Measurements from ENCODE around the gene IFNA8.
"Not testable (repeated sequence)": the region's sequence is repeated elsewhere in the genome, so short reads cannot be mapped to it uniquely, and the experiment has no call there.

The IFNA8 gene

GRCh38 chr9:21408817-21409216 is at the start of gene IFNA8:
Gene IFNA8, plus strand, starts transcription at chr9:21409117. Its CDS starts 60 bp downstream, at chr9:21409177.
- no peak for DNase-seq (ENCODE audit: low spot score)

DNA sequence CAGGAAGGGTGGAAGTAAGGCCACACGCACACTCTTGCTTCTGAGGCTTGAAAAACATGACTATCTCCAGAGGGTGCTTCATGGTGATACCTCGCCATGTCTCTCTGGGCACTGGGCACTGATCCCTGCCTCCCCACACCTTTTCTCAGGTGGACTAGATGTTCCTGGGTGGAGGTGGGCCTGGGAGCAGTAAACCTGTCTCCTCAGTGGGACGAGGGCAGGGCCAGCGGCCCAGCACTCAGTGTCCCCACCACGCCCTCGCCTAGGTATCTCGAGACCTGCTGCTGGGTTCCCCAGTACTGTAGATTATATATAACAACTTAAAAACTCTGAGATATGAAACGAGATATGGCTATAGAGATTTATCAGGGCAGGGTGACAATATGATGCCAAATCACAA is 46.6 kb upstream of the IFNA8 start:
- DNase-seq (ENCODE audit: low spot score) = no peak

GRCh38 chr9:21367169-21367568 is 41.7 kb upstream of the IFNA8 start:
- not testable (repeated sequence) for DNase-seq (ENCODE audit: low spot score)

GRCh38 chr9:21367957-21368356 is 41.0 kb upstream of the IFNA8 start, which contains the start of gene IFNA13:
Gene IFNA13, minus strand, starts transcription at chr9:21368057. Its CDS starts 47 bp downstream, at chr9:21368010.
- no peak for DNase-seq (ENCODE audit: low spot score)

DNA sequence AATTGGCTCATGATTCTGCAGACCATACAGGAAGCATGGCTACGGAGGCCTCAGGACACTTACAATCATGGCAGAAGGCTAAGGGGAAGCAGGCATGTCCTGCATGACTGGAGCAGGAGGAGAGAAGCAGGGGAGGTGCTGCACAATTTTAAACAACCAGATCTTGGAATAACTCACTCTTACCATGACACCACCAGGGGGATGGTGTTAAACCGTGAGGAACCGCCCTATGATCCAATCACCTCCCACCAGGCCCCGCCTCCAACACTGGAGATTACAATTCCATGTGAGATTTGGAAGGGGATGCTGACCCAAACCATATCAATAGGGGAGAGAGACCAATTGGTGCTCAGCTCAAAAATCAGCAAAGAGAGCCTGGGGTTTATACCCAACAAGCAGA is 37.5 kb upstream of the IFNA8 start:
- DNase-seq (ENCODE audit: low spot score) = not testable (repeated sequence)

GRCh38 chr9:21381448-21382339 is 27.2 kb upstream of the IFNA8 start:
- no peak for DNase-seq (ENCODE audit: low spot score)

GRCh38 chr9:21383627-21384026 is 25.3 kb upstream of the IFNA8 start:
- no peak for DNase-seq (ENCODE audit: low spot score)

GRCh38 chr9:21385131-21385670 is 23.7 kb upstream of the IFNA8 start, which contains the start of gene IFNA2:
Gene IFNA2, minus strand, starts transcription at chr9:21385398. Its CDS starts 69 bp downstream, at chr9:21385329.
- no peak for DNase-seq (ENCODE audit: low spot score)

- peak; percentile 69 for DNase-seq (ENCODE audit: low spot score)
These were observed 16.6 kb upstream of the IFNA8 start for GRCh38 chr9:21392270-21392669.

GRCh38 chr9:21395778-21396717 is 12.9 kb upstream of the IFNA8 start:
- DNase-seq (ENCODE audit: low spot score) = no peak

GRCh38 chr9:21398955-21399489 is 9.9 kb upstream of the IFNA8 start:
- no peak for DNase-seq (ENCODE audit: low spot score)

DNA sequence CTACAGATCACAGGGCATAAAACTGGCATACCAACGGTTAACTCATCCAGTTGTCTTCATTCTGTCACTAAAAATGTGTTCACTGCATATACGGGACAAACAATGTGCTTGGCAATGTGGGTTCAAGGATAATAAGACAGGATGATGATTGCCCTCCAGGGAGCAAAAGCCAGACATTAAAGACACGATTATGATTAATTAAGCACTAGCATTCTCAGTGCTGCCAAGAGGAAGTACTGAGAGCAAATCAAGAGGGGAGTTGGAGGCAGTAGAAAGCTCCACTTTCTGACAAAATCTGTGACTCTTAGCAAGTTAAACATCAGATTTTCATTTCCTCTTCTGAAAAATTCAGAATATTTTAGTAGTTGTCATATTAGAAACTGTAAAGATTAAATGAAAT is 9.0 kb upstream of the IFNA8 start:
- no peak for DNase-seq (ENCODE audit: low spot score)

GRCh38 chr9:21402386-21403251 is 6.3 kb upstream of the IFNA8 start:
- DNase-seq (ENCODE audit: low spot score) = no peak

DNA sequence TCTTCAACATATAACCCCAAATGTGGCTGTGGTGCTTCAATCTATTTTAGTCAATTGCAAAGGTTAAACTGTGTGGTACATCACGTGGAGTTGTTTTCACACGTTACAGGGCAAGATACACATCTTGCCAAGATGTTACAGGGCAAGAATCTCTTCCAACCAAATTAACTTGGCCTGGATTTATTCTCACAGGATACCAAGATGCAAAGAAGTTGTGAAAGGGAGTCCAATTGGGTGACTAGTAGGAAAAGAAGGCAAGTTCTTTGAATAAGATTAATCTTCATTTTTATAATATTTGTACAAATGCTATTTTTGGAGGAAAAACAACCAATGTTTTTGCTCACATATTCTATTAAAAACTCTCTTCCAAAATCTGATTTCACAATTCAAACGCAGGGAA is 4.8 kb upstream of the IFNA8 start:
- no peak for DNase-seq (ENCODE audit: low spot score)

DNA sequence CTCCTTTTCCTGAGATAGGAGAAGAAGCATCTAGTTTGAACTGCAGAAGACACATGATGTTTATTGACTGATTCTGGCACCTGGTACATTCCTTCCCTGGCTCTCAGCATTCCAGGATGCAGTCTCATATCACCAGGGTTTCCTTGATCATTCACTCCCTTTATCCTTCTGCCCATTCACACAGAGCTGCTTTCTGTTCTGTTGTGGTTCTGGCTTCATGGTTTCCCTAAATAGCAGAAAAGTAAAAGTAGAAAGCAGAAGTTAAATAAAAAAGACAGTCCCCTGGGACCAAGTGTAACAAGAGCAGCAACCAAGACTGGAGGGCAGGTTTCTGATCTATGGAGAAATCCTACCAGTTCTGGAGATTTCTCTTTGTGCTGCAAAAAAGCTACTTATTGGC is 3.2 kb downstream of the IFNA8 start:
- no peak for DNase-seq (ENCODE audit: low spot score)

GRCh38 chr9:21413151-21413550 is 4.2 kb downstream of the IFNA8 start:
- DNase-seq (ENCODE audit: low spot score) = peak; percentile 6

DNA sequence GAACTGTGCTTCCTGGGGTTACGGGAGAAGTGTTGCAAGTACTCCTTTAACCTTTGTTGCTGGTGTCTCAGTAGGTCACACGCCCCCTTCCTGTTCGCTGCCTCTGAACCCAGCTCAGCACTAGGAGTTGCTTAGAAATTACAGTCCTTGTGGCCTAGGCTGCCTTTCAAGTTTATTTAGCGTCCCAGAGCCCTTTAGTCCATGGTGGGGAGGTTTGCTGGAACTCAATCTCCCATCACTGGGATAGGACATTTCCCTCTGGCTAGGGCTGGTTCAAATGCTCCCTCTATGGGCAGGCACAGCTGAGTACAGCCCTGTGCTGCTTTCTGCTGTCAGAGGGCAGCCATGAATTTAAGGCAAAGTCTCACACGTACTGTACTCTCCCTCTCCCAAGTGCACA is 4.7 kb downstream of the IFNA8 start:
- no peak for DNase-seq (ENCODE audit: low spot score)

GRCh38 chr9:21414220-21414940 is 5.5 kb downstream of the IFNA8 start:
- no peak for DNase-seq (ENCODE audit: low spot score)

- no peak for DNase-seq (ENCODE audit: low spot score)
These were observed 6.8 kb downstream of the IFNA8 start for GRCh38 chr9:21415493-21416267.

GRCh38 chr9:21428235-21428634 is 19.3 kb downstream of the IFNA8 start:
- no peak for DNase-seq (ENCODE audit: low spot score)

Data from RKO (cell line).